GM12891 (cell line): Measurements from ENCODE around the gene PLCD1.
"Not testable (repeated sequence)": the region's sequence is repeated elsewhere in the genome, so short reads cannot be mapped to it uniquely, and the experiment has no call there.

Source experiments
- DNase-seq: peaks from one replicate; pipeline ENCODE4 v3.0.0; 2011; ENCODE audit warnings: low spot score; ENCODE audit not compliant: insufficient read length
- FAIRE-seq: peaks from 2 replicates; lab custom pipeline; 2011; peaks lifted over from hg19 to GRCh38; lab: Jason Lieb, UNC
- PAX5 ChIP-seq: IDR thresholded peaks from 2 replicates; pipeline ENCODE4 v1.6.1; 2011; ENCODE audit warnings: low read length, moderate library complexity, mild to moderate bottlenecking; ENCODE audit not compliant: insufficient read depth, severe bottlenecking
- POLR2A ChIP-seq: IDR thresholded peaks from 2 replicates; pipeline ENCODE4 v1.6.1; 2011; ENCODE audit warnings: low read depth, low read length, control low read depth
- POLR2AphosphoS5 ChIP-seq: IDR thresholded peaks from 2 replicates; pipeline ENCODE4 v1.6.1; 2011; ENCODE audit warnings: low read depth, low read length, control low read depth
- POU2F2 ChIP-seq: IDR thresholded peaks from 2 replicates; pipeline ENCODE4 v1.6.1; 2011; ENCODE audit warnings: low read depth, mild to moderate bottlenecking, control low read depth, low read length, moderate library complexity
- SPI1 ChIP-seq: IDR thresholded peaks from 2 replicates; pipeline ENCODE4 v1.6.1; 2011; ENCODE audit warnings: low read depth, low read length, control low read depth
- TAF1 ChIP-seq: IDR thresholded peaks from 2 replicates; pipeline ENCODE4 v1.6.1; 2011; ENCODE audit warnings: low read depth, low read length, control low read depth

PLCD1 gene

DNA sequence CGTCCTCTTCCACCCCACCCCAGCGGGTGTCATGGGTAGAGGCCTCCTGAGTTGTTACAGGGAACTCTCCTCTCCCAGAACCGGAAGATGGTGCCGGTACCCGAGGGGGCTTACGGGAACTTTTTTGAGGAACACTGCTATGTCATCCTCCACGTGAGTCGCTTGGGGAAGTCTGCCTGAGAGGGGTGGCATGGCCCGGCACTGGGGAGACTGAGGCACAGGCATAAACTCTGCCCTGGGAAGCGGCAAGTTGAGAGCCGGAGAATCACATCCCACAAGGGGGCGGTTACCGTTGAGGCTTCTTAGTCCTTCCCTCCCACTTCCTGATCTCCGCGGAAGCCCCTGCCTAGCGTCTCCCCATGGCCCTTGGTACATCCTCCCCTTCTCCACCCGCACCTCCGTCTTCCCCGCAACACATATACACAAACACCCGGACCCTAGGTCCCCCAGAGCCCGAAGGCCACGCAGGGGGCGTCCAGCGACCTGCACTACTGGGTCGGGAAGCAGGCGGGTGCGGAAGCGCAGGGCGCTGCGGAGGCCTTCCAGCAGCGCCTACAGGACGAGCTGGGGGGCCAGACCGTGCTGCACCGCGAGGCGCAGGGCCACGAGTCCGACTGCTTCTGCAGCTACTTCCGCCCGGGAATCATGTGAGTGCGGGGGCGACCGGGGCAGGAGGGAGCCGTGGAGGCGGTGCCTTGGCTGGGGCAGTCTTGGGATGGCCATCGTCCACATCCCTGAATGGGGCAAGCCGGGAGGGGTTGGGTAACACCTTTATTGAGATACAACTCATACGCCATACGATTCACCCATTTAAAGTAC, 35.4 kb downstream of the PLCD1 start:
- DNase-seq, result peak; percentile 59
- TF ChIP-seq TAF1 (peak; percentile 71), PAX5 (no peak), POLR2A (peak; percentile 74; the same call in 1 of the 2 replicates), POU2F2 (no peak), SPI1 (peak; percentile 55), POLR2AphosphoS5 (peak; percentile 82)
- peak; percentile 96 for FAIRE-seq

DNA sequence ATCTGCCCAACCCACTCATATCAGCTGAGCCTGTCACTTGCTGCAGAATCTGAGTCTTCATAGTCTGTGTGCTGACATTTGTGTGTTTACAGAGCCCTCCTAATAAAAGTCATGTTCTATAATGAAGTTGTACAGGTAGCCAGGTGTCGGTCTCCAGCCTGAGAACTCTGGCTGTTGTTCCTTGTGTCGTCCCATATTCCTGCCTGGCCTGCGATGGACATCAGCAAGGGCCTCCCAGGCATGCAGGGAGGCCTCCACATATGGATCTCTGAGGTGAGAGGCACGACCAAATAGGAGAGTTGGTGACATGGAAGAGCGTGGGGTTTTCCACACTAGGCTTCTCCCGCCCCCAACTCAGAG, 36.0 kb downstream of the PLCD1 start:
- TF ChIP-seq PAX5, result no peak
- TF ChIP-seq POLR2A, result no peak
- FAIRE-seq, result no peak
- no peak for DNase-seq

DNA sequence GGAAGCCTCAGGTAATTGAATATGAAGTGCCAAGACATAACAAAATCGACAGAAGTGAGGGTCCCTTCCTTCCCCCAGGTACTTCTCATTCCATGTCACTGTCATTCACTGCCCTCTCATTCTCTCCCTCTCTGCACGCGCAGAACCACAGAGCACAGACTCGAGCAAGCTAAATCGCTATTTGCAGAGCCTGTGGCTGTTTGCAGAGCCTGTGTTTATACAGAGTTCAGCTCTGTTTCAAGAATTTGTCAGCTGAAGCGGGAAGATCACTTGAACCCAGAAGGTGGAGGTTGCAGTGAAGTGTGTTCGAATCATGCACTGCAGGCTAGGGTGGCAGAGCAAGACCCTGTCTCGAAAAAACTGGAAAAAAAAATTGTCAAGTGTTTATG, 36.4 kb downstream of the PLCD1 start:
- no peak for DNase-seq
- FAIRE-seq, result no peak
- no peak for TF ChIP-seq POU2F2
- TF ChIP-seq POLR2A, result no peak
- no peak for TF ChIP-seq PAX5
- no peak for TF ChIP-seq TAF1

DNA sequence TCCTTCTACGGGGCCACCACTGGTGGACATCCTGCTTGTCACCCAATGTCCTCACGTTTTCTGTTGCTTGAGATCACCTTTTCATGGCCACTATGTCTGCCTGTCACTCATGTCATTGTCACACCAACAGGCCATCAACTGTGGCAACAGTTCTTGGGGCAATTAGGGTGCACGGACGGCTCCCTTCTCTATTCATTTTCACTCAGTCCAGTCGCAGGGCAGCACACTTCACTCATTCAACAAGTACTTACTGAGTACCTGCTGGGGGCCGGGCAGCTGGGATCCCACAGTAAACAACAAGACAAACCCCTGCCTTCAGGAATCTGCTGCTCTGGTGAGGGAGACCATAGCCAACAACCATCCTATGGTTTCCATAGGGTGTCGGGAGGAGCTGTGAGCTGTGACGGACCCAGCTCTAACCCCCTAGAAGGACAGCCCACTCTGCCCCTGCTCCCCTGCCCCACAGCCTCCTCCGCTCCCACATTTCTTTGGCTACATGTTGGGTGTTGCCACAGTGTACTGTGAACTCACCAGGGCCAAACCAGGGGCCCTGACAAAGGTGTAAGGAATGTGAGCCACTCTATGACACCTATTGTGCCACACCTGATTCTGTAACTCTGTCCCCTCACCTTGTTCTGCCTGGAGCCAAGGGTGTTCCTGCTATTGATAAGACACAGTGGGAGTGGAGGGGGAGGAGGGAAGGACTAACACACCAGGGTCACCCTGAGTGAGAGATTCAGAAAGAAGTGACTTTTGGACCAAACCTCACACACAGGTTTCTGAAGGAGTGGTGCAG, 37.0 kb downstream of the PLCD1 start:
- DNase-seq, result no peak
- no peak for FAIRE-seq
- TF ChIP-seq SPI1 (no peak), TAF1 (no peak), POU2F2 (no peak), POLR2A (no peak), PAX5 (no peak), POLR2AphosphoS5 (no peak)

DNA sequence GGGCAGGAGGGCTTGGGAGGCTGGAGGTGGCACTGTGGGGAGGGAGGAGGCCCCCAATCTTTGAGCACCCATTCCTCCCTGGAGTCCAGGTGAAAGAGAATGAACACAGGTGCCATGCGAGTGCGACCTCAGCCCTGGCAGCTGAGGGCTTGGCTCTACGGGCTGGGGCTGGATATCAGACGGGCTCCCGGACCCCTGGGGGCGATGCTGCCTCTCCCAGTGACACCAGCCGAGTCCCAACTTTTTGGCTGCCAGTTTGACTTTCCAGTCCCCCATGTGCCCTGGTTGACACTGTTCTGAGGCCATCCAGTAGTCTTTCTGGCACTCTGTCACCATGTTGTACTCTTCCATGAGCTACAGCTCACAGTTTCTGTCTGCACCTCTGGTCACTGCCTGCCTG, 37.6 kb downstream of the PLCD1 start:
- DNase-seq, result no peak
- TF ChIP-seq POU2F2 (no peak), POLR2AphosphoS5 (no peak), TAF1 (no peak), PAX5 (no peak), POLR2A (no peak), SPI1 (no peak)
- FAIRE-seq, result no peak

DNA sequence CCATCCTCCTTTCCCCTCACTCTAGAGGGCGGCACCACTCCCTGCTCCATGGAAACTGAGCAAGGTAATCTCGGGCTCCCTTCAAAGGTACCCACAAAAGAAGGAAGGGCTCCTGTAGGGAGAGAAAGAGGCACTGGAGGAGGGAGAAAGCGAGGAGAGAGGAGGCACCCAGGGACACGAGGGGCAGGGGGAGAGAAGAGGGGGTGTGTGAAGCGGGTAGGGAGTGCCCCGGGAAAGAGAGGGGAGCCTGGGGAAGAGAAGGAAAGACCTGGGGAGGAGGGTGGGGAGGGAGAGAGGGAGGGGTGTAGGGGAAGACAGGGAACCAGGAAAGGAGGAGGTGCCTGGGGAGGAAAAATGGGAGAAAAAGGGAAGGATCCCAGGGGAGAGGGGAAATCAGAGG, 38.3 kb downstream of the PLCD1 start:
- FAIRE-seq (no peak), DNase-seq (no peak)
- no peak for TF ChIP-seq POLR2A
- no peak for TF ChIP-seq SPI1
- no peak for TF ChIP-seq POLR2AphosphoS5

DNA sequence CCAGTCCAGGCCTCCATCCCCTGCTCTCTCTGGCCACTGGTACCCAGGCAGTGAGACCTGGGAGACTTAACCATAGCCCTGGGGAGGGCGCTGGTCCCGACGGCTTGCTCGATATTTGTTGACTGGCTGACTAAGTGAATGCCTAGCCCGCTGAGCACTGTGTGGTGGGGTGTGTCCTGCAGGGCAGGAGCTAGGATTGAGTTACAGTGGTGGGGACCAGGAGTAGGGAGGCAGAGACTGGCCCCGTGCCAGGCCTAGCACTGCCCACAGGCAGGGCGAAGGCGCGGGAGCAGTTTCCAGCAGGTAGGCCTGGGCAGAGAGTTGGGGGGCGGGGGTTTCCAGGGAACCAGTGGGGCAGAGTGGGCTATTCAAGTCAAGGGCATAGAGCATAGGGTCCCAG, 38.9 kb downstream of the PLCD1 start, which contains the start of gene VILL:
TSS of gene VILL (plus strand) at position 260 of the 400 bp plus-strand sequence. CDS start 2,887 bp downstream, outside the sequence.
- no peak for DNase-seq
- no peak for FAIRE-seq
- no peak for TF ChIP-seq POLR2AphosphoS5
- TF ChIP-seq SPI1, result no peak
- no peak for TF ChIP-seq POLR2A
- TF ChIP-seq POU2F2, result no peak
- TF ChIP-seq PAX5, result no peak
- no peak for TF ChIP-seq TAF1

DNA sequence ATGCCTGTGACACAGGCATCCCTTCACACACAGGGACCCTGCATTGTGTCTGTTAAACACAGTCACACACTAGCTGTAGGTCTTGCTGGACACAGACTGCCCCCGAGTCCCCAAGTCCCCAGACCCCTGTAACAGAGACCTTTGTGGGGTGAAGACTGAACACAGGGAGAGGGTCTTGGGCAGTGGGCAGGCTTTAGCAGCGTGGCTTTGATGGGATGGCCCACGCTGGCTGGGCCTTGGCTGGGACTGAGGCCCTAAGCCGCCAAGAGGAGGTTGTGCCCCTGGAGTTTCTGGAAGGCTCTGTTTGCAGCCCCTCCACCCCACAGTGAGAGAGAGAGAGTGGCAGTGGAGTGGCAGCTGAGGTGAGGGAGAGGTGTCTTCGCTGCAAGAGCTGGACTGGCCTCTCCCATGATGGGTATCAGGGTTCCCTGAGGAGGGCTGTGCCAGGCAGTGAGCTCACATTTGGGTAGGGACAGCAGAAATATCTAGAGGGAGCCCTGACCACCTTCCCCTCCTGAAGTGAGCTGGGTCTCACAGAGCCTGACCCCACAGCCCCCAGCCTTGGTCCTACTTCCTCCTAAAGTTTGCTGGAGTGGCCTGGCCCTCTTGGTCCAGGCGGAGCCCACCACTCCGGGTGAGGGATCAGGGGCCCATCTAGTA, 39.5 kb downstream of the PLCD1 start:
- DNase-seq, result no peak
- FAIRE-seq, result no peak
- TF ChIP-seq POU2F2, result no peak
- TF ChIP-seq POLR2AphosphoS5, result no peak
- no peak for TF ChIP-seq SPI1
- TF ChIP-seq PAX5, result no peak
- no peak for TF ChIP-seq POLR2A
- no peak for TF ChIP-seq TAF1

DNA sequence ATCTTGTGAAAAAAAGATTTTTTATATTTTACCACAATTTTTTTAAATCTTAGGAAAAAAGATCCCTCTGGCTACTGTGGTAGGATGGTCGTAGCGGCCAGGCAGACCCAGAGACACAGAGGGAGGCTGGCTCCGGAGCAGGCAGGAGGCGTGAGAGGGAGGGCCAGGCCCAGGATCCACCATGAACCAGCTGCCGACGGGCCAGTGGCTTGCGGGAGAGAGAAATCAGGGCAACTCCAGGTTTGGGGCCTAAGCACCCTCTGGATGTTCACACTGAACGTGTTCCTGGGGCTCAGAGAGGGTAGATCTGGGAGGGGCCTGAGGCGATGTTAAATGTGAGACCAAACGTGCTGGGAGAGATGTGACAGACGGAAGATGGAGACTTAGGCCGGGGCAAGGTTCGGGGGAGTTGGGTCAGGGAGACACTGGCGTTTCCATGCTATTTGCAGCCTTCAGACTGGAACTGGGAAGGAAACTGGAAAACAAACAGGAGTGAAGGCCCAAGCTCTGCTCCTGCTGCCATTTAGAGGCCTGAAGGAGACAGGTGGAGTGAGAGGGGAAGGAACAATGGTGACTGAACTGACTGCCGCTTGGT, 40.4 kb downstream of the PLCD1 start:
- no peak for FAIRE-seq
- no peak for DNase-seq
- no peak for TF ChIP-seq POU2F2
- no peak for TF ChIP-seq SPI1
- no peak for TF ChIP-seq POLR2A
- TF ChIP-seq TAF1, result no peak
- TF ChIP-seq POLR2AphosphoS5, result no peak
- no peak for TF ChIP-seq PAX5

DNA sequence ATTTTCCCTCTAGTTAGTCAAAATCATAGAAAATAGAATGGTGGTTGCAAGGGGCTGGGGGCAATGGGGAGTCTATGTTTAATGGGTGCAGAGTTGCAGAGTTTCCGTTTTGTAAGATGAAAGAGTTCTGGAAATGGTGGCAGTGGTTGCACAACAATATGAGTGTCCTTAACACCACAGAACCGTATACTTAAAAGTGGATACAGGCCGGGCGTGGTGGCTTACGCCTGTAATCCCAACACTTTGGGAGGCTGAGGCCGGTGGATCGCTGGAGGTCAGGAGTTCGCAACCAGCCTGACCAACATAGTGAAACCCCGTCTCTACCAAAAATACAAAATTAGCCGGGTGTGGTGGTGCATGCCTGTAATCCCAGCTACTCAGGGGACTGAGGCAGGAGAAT, 41.1 kb downstream of the PLCD1 start:
- DNase-seq, FAIRE-seq: not testable (repeated sequence)
